Stimulated activated CD4-positive, alpha-beta T cell treated with anti-CD3 and anti-CD28 coated beads, Interleukin-15, amount 100 ng/mL, for 1 hour (primary cell): ENCODE results near the gene RAPGEF6.
"Not testable (repeated sequence)": the region's sequence is repeated elsewhere in the genome, so short reads cannot be mapped to it uniquely, and the experiment has no call there.

Experiments
- DNase-seq, 2 donors: peaks; one replicate each; pipeline ENCODE4 v3.0.0-alpha.2; 2020; ENCODE audit warnings: low read depth in 1 of 2, low spot score in 1 of 2

Gene RAPGEF6

DNA sequence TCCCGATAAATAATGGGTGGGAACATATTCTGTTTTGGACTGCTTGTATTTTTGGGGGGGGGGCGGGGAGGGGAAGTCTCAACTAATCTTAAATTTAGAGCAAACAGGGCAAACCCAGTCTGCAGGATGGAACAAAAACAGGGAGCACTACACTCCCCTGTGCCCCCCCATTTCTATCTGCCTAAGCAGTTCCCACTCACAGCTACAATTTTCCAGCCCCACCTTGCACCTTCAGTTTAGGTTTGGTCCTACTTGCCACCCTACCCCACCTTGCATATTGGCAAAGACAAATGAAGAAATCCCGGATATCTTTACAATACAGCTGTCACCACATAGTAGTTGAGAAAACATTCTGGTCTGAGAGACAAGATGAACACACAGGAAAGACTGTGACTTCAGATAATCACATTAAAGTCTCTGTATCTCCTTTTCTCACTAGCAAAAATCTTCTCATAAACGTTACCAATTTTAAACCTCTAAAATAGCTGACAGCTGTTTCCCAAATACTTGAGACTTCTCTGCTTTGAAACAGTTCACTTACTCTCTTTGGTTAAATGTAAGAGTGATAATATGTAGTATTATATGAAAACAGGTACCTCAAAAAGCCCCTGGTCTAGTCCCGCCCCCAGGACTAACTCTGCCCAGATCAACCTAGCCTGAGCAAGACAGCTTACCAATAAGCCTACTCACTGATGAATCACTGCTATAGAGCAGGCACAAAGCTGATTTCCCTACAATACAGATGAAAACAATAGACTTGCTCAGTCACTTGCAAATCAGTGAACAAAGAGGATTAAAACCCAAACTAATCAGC, 5.2 kb upstream of the RAPGEF6 start:
- DNase-seq = peak; percentile 8 to 39

DNA sequence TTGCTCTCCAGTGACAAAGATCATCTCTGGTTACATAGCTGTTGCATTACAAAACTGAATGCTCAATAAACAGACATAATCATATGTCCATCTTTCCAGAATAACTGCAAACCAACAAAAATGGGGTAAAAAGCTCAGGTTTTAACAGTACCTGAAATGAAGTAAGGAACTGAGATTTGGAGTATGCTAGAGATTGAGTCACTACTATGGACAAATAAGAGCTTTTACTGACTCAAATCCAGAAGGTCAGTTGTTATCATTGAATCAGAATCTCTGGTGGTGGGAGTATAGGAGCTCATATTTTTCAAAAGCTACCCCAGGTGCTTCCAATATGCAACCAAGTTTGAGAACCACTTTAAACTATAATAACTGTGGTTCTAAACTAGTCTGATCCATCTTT, 4.1 kb upstream of the RAPGEF6 start:
- no peak for DNase-seq

DNA sequence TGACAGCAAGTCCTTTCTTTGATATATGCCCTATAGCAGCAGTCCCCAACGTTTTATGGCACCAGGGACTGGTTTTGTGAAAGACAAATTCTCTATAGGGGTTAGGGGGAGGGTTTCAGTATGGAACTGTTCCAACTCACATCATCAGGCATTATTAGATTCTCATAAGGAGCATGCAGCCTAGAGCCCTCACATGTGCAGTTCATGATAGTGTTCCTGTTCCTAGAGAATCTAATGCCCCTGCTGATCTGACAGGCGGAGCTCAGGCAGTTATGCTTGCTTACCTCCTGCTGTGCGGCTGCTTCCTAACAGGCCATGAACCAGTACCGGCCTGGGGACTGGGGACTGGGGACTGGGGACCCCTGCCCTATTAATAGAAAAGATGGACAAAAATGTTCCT, 2.7 kb upstream of the RAPGEF6 start:
- no peak for DNase-seq

DNA sequence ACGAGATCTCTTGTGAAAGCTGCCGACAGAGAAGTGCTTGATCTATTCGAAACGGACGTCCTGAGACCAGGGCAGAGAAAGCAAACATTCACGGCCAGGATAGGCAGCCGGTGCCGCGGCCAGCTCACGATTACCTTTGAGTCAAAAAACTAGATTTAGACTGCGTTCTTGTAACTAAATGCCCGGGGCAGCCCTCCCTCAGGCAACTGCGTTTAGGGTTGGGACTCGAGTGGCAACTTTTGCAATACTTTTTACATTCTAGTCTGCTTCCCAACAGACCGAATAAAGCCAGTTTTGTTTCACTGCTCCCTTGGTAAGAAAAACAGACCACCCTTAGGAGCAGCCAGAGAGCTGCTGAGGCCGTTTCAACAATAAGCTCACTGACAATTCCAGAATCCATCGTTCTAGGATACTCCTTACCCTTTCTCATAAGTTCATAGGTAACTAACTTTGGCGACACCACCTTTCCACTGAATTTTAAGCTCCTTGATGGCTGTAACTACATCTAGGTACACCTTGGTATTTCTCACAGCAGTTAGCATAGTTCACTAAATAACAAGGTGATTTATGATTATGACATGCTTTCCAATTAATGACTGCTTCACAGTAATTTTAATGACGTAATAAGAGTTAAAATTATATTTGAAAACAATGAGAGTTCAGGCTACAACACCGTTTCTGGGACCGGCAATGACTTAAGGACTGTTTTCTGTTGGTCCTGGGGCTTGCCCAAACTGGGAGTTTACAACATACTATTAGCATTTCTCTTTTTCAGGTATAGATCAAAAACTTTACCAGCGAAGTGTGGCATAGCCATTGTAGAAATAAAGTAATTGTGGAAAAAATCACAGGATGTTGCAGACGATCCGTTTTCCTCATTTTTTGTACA, 899 bp upstream of the RAPGEF6 start:
- peak in 1 of 2 donors; percentile 5 for DNase-seq

DNA sequence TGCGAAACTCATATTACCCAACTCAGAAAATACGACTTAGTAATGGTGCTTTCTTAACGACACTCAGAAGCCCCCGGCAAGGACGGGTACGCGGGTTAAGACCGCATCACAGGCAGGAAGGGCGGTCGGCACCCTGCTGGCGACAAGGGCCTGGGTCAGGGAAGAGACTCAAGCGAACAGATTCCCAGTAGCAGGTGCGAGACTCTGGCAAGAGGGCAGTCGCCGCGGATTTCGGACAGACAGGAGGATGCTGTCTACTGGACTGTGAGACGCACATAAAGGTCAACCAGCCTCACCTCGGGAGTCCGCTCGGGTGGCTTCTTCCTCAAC, 398 bp downstream of the RAPGEF6 start:
- peak in 1 of 2 donors; percentile 24 for DNase-seq

DNA sequence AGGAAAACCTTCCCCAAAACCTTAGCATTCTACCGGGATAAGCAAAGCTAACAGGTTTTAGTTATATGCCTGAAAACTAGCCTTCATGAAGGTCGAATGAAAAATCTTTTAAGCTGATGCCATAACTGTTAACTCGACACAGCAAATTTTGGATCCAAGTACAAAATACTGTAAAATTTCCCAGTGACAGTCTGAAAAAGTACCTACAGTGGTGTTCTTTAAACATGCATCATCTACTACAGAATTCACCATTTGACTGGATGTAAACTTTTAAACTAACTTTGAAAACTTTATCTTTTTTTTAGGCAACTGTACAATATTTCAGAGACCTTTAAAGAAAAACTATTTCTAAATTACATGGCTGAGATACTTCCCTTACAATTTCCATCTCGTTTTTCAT, 791 bp downstream of the RAPGEF6 start:
- no peak for DNase-seq

DNA sequence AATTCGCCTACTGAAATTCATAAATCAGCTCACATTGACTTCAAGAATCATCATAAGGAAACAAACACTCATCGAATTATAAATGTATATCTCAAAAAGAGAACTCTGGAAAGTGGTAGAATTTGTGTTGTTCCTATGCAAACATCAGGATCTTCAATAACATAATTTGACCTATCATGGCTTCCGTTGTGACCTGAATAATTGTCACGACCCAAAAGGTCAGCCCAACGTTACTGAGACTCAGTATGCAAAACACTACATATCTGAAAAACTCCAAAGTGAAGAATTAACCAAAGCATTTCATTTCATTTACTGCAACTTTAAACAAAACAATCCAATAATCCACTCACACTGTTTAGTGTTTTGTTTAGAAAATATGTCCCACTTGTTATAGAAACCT, 1.2 kb downstream of the RAPGEF6 start:
- no peak for DNase-seq

DNA sequence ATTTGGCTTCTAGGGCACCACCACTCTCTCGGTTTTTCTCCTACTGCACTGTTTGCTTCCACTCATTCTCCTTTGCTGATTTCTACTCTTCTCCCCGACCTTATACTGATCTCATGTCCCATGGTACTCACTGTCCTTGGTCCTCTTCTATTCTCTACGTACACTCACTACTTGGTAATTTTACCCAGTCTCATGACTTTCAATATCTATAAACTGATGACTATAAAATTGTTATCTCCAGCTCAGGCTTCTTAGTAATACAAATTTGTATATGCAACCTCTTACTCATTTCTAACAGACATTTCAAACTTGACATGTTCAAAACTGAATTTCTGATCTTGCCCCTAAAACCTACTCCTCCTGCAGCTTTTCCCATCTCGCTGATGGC, 4.1 kb downstream of the RAPGEF6 start:
- no peak for DNase-seq

DNA sequence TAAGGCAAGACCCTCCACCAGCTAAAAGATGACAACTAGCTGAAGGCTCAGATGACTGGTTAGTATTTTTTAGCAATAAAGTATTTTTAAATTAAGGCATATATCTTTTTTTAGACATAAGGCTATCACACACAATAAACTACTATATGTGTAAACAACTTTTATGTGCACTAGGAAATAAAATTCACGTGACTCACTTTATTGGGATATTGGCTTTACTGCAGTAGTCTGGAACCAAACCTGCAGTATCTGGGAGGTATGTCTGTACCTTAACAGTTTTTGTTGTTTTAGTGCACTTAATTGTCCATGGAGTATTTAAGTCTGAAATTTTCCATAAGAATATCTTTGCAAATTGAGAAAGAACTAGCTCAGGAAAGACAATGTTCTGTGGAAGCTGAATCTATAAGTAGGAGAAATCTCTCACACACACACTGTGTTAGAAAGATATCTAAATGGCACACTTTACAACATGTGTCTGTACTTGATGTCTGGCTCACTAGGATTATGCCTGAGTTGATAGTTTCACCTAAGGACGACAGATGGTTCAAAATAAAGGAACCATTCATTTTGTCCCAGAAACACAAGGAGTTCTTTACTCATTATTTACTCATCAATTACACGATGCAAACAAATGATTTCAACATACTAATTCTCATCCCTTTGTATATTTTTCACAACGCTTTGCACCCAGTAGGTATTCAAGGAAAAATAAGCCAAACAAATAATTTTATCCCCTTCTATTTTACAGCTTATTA, 4.6 kb downstream of the RAPGEF6 start:
- DNase-seq = no peak

DNA sequence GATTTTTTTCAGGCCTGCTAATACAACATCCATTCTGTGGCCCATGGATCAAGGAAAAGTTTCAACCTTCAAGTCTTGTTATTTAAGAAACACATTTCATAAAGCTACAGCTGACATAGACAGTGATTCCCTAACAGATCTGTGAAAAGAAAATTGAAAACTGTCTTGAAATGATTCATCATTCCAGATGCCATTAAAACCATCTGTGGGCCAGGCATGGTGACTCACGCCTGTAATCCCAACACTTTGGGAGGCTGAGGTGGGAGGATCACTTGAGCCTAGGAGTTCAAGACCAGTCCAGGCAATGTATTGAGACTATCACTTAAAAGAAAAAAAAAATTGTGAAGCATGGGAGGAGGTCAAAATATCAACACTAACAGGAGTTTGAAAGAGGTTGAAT, 6.0 kb downstream of the RAPGEF6 start:
- DNase-seq = no peak

DNA sequence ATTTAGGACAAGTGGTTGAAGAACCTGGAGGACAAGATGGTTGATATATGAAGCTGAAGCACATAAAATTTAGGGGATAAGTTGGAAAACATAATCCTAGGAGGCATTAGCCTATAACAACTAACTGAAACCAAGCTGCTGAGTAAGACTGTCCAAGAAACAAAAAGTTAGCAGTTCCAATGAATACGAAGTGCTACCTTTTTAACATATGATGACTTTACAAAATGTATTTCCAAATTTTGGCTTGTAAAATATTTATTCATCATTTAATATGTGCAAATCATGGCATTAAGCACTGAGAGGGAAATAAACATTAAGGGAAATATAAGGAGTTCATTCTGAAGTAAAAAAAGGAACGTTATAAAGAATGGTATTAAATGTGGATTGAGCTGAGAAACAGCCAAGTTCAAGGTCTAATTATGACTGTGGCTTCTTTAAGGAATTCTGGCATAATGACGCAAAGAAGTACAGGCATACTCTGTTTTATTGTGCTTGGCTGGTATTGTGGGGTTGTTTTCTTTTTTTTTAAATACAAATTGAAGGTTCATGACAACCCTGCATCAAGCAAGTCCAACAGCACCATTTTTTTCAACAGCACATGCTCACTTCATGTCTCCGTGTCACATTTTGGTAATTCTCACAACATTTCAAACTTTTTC, 7.7 kb downstream of the RAPGEF6 start:
- no peak for DNase-seq

DNA sequence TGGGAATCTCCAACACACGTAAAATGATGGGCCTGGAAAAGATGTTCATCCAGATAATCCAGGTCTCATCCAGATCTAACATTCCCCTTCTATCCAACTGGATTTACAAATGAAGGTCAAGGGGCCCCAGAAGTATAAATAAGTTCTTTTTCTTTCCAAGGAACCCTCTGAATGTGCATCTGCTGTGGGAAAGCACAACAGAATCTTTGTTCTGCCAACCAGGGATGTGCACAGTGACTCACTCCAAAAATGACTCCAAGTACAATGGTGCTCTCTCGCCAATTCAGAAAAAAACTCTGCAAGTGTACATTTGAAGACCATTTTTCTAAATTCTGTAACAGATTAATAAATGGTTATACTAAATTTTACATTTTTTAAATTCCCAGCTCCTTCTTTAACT, 12.4 kb downstream of the RAPGEF6 start:
- no peak for DNase-seq

DNA sequence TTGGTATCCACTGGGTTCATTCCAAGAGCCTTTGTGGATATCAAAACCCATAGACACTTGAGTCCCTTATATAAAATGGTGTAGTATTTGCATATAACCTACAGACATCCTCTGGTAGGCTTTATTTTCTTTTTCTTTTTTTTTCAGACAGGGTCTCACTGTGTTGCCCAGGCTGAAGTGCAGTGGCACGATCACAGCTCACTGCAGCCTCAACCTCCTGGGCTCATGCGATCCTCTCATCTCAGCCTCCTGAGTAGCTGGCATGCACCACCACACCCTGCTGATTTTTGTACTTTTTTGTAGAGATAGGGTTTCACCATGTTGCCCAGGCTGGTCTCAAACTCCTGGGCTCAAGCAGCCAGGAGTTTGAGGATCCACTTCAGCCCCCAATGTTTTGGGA, 13.9 kb downstream of the RAPGEF6 start:
- not testable (repeated sequence) for DNase-seq

DNA sequence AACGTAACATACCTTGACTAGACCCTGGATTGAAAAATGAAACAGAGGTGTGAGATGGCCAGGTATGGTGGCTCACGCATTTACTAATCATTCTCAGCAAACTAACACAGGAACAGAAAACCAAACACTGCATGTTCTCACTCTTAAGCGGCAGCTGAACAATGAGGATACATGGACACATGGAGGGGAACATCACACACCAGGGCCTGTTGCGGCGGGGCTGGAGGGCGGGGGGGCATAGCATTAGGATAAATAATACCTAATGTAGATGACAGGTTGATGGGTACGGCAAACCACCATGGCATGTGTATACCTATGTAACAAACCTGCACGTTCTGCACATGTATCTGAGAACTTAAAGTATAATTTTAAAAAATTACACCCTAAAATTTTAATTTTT, 15.9 kb downstream of the RAPGEF6 start:
- DNase-seq = no peak

DNA sequence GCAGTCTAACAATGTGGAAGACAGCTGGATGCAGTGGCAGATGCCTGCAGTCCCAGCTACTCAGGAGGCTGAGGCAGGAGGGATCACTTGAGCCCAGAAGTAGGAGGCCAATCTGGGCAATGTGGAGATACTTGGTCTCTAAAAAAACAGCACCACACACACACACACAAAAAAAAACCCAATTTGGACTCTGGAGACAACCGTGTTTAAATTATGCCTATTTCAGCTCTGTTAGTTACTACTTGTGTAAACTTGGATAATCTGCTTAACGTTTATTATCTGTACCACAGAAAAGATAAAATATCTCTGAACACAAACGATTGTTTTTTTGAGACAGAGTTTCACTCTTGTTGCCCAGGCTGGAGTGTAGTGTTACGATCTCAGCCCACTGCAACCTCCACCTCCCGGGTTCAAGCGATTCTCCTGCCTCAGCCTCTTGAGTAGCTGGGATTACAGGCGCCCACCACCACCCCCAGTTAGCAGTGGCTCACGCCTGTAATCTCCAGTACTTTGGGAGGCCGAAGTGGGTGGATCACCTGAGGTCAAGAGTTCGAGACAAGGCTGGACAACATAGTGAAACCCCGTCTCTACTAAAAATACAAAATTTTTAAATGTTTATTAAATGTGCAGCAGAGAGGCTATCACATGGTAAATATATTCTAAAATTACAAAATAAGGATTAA, 17.7 kb downstream of the RAPGEF6 start:
- no peak for DNase-seq

DNA sequence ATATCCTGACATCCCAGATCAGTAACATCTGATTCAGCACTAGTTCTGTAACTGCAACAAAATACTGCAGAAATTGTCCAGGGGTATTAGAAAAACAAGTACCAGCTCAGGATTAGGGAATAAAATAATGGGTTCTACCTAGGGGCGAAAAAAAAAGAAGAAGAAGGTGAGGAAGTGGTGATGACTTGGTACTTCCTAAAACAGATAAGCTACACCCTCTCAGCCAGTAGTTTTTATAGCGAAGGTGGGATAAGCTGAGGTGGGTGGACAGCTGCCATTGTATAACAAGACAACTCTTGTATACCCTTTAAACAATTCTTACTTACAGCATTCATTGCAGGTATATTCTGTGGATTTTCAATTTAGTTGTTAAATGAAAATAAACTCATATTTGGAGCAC, 19.1 kb downstream of the RAPGEF6 start:
- DNase-seq = no peak

DNA sequence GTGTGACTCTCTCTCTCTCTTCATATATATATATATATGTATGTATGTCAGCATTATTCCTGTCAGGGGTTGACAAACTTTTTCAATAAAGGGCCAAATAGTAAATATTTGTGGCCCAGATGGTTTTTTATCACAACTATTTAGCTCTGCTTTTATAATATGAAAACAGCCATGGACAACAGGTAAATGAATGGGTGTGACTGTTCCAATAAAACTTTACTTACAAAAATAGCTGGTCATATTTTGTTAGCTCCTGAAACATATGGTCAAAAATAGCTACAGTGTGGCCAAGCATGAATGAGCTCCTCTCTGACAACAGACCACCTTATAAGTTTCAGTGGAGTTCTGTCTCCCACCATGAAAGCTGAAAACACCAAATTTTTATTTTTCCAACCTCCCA, 21.6 kb downstream of the RAPGEF6 start:
- DNase-seq = no peak

DNA sequence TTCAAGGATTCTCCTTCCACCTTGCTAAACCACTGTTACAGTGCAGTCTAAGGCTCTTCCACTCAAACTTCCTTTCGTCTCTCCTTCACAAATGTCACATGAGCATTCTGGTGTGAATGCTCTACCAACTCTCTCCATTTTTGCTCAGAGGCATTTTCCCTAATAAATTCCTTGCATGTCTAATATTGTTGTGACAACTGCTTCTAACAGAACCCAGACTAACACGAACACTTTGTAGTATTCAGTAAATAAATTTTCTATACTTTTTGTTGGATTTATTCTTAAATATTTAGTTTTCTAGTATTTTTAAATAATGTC, 24.0 kb downstream of the RAPGEF6 start:
- no peak for DNase-seq

DNA sequence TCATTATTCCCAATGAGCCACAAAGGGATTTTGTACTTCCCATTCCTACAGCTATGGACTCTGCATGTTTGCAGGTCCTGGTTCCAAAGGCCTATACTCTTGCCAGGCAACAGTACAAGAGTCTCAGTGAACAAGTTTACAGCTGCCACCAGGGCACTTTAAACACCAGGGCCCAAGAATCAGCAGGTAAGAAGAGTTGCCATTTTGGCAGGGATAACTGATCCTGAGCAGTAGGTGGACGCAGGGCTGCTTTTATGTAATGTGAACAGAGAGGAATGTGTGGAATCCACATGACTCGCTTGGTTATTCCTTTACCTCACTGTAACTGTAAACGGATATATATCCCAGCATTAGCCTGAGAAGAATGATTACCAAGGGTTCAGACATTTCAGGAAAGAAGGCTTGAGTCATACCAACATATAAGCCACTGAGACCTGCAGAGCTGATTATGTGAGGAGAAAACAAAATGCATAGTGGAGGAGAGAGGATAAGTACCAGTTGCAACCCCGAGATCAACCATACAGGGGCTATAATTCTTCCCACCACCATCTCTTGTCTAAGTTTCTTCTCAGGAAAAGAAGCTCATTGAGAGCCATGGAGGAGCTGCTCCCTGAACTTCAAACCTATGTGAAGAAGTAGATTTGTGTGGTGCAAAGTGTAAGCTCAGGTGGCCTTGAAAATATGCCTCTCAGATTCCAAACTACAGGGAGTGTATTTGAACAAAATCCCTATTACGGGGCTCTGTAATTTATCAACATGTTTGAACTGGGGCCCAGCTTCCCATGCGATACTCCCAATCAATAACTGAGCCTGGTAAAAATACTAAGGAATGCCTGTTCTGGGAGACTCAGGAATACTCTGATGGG, 24.6 kb downstream of the RAPGEF6 start:
- DNase-seq = no peak

DNA sequence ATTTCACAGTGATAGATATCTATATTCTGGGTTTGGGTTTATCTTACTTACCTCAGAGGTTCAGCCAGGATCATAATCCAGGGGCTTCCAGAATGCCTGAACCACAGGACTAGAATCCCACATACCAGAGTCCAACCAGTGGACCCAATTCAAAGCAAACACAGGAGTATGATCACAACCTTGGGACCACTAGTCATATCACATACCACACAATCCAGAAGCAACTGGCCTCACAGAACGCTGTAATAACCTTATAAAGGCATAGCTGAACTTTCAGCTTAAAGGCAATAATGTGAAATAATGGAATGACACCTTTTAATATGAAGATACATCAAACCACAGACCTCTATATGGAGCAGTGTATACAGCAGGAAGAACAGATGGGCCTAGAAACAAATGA, 25.3 kb downstream of the RAPGEF6 start:
- DNase-seq = no peak
